GM23248 (cell line): ENCODE results near the gene FZD4. TPM values are rescaled to one million over a fixed set of nuclear protein-coding genes. Genes with fewer than 3 reads are reported as not detected.

Experiments used
- DNase-seq: peaks from one replicate; pipeline ENCODE4 v3.0.0-alpha.2; 2015
- H2AFZ ChIP-seq: fragments of 200-600 bp; sonication (generic); 2 replicates; pipeline ENCODE4 v1.6.1; 2016; ENCODE audit warnings: antibody characterized with exemption
- H3F3A ChIP-seq: fragments of 200-600 bp; sonication (generic); 2 replicates; pipeline ENCODE4 v1.6.1; 2016; ENCODE audit warnings: mild to moderate bottlenecking, antibody characterized with exemption, mixed run types; ENCODE audit not compliant: insufficient read depth
- H3K27ac ChIP-seq: fragments of 200-600 bp; sonication (generic); 2 replicates; pipeline ENCODE4 v1.5.1; 2016; ENCODE audit warnings: mild to moderate bottlenecking
- H3K27me3 ChIP-seq: fragments of 200-600 bp; sonication (generic); replicated peaks from 2 replicates; pipeline ENCODE4 v1.6.1; 2016; ENCODE audit warnings: mild to moderate bottlenecking; ENCODE audit not compliant: insufficient read depth
- H3K36me3 ChIP-seq: fragments of 200-600 bp; sonication (generic); 2 replicates; pipeline ENCODE4 v1.6.1; 2016; ENCODE audit warnings: low read depth, mild to moderate bottlenecking
- H3K4me1 ChIP-seq: fragments of 200-600 bp; sonication (generic); 2 replicates; pipeline ENCODE4 v1.6.1; 2016; ENCODE audit warnings: mild to moderate bottlenecking; ENCODE audit not compliant: insufficient read depth
- H3K4me2 ChIP-seq: fragments of 200-600 bp; sonication (generic); one replicate; pipeline ENCODE4 v1.6.1; 2016; ENCODE audit warnings: mild to moderate bottlenecking; ENCODE audit not compliant: unreplicated experiment
- H3K4me3 ChIP-seq: fragments of 200-600 bp; sonication (generic); 2 replicates; pipeline ENCODE4 v1.5.1; 2016; ENCODE audit warnings: mild to moderate bottlenecking
- H3K79me2 ChIP-seq: fragments of 200-600 bp; sonication (generic); 2 replicates; pipeline ENCODE4 v1.6.1; 2016; ENCODE audit warnings: mild to moderate bottlenecking; ENCODE audit not compliant: insufficient read depth
- H3K9ac ChIP-seq: fragments of 200-600 bp; sonication (generic); 2 replicates; pipeline ENCODE4 v1.6.1; 2016; ENCODE audit warnings: mild to moderate bottlenecking
- H3K9me2 ChIP-seq: fragments of 200-600 bp; sonication (generic); 2 replicates; pipeline ENCODE4 v1.6.1; 2016; ENCODE audit warnings: mixed run types, mild to moderate bottlenecking, moderate library complexity; ENCODE audit not compliant: insufficient read depth
- H3K9me3 ChIP-seq: fragments of 200-600 bp; sonication (generic); one replicate; pipeline ENCODE4 v1.6.1; 2017; ENCODE audit warnings: low read depth
- H4K20me1 ChIP-seq: fragments of 200-600 bp; sonication (generic); 2 replicates; pipeline ENCODE4 v1.6.0; 2016; ENCODE audit not compliant: insufficient read depth
- EZH2 ChIP-seq: fragments of 200-600 bp; sonication (generic); IDR thresholded peaks from 2 replicates; pipeline ENCODE4 v1.6.1; 2018; ENCODE audit warnings: antibody characterized with exemption, mild to moderate bottlenecking; ENCODE audit not compliant: insufficient read depth, poor library complexity, severe bottlenecking
- EZH2phosphoT487 ChIP-seq: fragments of 200-600 bp; sonication (generic); IDR thresholded peaks from 2 replicates; pipeline ENCODE4 v1.6.1; 2018; ENCODE audit warnings: antibody characterized with exemption, moderate library complexity, mild to moderate bottlenecking, low read depth; ENCODE audit not compliant: insufficient read depth
- WGBS, 2 experiments: methylation state at CpG; one replicate each; pipeline ENCODE4 v1.1.6; 2015 to 2017; ENCODE audit warnings: low lambda C conversion rate in 2 of 2, low coverage in 1 of 2; ENCODE audit errors: missing lambda C conversion rate in 2 of 2; 5-methylcytosine and 5-hydroxymethylcytosine counted together
- in situ Hi-C: fragments of 300-500 bp; cut with MboI; formaldehyde crosslinking; loops from 2 replicates; pipeline ENCODE4 v1.15.0; 2020
- polyA plus RNA-seq: library from polyadenylated mRNA; unstranded; fragments of >200 nt; fragmentation: Nextera tagmentation; extraction: Ambion mirVana; gene quantifications from 2 replicates; pipeline ENCODE4 v1.2.1, GENCODE V29; 2016
- total RNA-seq: library from RNA; depleted of rRNA; stranded (reverse); fragments of >200 nt; shearing (Covaris generic); gene quantifications from 2 replicates; pipeline ENCODE4 v1.2.3, GENCODE V29; 2014

Gene FZD4
- total and polyA plus RNA-seq, 2 experiments from 2014 or later = 8.3 to 21.3 TPM

- H3K9ac ChIP-seq = peak overlapping the region; percentile 78; the same call in 1 of the 2 replicates
- H3K79me2 ChIP-seq = peaks cover 47% of the 10 kb centered on the region
- H3K4me3 ChIP-seq = peak overlapping the region; percentile 90
- no peak for DNase-seq
- peaks cover 41% of the 10 kb centered on the region for H3F3A ChIP-seq
- 69 to 75% methylated on average over 8 of the region's 8 CpGs for WGBS, 2 experiments
- peak overlapping the region; percentile 50 for H3K27ac ChIP-seq
- H3K4me1 ChIP-seq = peaks cover 53% of the 10 kb centered on the region
- H2AFZ ChIP-seq = peak overlapping the region; percentile 19; the same call in 1 of the 2 replicates
- peaks cover 6% of the 10 kb centered on the region; the same call in 1 of the 2 replicates for H3K36me3 ChIP-seq
- no peaks in the 10 kb centered on the region for H3K27me3 ChIP-seq
- peak overlapping the region; percentile 86 for H3K4me2 ChIP-seq
- TF ChIP-seq EZH2 (no peak), EZH2phosphoT487 (no peak)
- in situ Hi-C loops = no loop called here
- no peaks in the 10 kb centered on the region for H3K9me3 ChIP-seq
- H3K9me2 ChIP-seq = no peaks in the 10 kb centered on the region
- no peaks in the 10 kb centered on the region for H4K20me1 ChIP-seq
These were observed 2.8 kb downstream of the FZD4 start for GRCh38 chr11:86952221-86952875.

DNA sequence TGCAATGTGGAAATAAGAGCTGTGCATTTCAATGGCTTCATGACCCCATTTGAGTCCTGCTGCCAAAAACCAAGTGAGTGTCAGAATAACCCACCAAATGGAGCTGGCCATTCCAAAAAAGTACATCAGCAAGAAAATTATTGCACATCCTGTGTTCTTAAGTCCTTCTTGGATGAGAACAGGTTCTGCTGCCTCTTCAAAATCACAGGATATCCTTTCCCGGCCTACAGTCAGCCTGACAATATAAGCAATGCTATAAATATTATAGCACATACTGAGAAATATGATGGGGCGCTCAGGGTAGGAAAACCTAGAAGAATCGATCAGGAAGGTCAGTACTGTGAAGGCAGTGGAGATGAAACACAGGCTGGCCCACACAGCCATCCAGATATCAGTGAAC lies 3.5 kb downstream of the FZD4 start:
- Histone ChIP-seq H3K27me3 (no peaks in the 10 kb centered on the region), H3K36me3 (peaks cover 6% of the 10 kb centered on the region; the same call in 1 of the 2 replicates), H3K4me2 (no peak overlapping the region), H2AFZ (no peak overlapping the region), H3K9ac (no peak overlapping the region), H3K9me3 (no peaks in the 10 kb centered on the region), H3K4me3 (no peak overlapping the region), H3K79me2 (peaks cover 54% of the 10 kb centered on the region), H3K9me2 (no peaks in the 10 kb centered on the region), H3F3A (peaks cover 43% of the 10 kb centered on the region), H4K20me1 (no peaks in the 10 kb centered on the region), H3K27ac (no peak overlapping the region), H3K4me1 (peaks cover 56% of the 10 kb centered on the region)
- no peak for DNase-seq
- TF ChIP-seq EZH2 (no peak), EZH2phosphoT487 (no peak)
- 98 to 100% methylated on average over 3 of the region's 3 CpGs for WGBS, 2 experiments
- in situ Hi-C loops = no loop called here

DNA sequence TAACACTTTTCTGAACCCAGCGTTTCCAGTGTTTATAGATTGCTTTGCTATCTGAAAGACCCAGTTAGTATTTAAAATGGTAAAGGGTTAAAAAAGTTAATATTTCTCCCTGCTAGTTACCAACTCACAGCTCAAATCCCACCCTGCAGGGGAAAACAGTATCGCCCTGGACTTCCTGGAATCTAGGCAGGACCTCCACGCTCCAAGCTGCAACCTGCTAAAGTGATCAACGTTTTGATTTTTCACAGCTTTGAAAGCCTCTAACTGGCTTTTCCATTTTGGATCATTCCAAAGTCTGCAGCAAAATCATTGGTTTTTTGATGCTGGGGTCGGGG lies 4.6 kb downstream of the FZD4 start:
- Histone ChIP-seq H3K79me2 (peaks cover 64% of the 10 kb centered on the region), H2AFZ (peak overlapping the region; percentile 12; the same call in 1 of the 2 replicates), H3F3A (peaks cover 43% of the 10 kb centered on the region), H3K9me2 (no peaks in the 10 kb centered on the region), H3K9ac (peak overlapping the region; percentile 54), H3K27me3 (no peaks in the 10 kb centered on the region), H3K9me3 (no peaks in the 10 kb centered on the region), H3K36me3 (peaks cover 6% of the 10 kb centered on the region; the same call in 1 of the 2 replicates), H3K4me1 (peaks cover 56% of the 10 kb centered on the region), H3K4me3 (peak overlapping the region; percentile 46), H3K4me2 (peak overlapping the region; percentile 56), H4K20me1 (no peaks in the 10 kb centered on the region), H3K27ac (peak overlapping the region; percentile 71)
- in situ Hi-C loops = no loop called here
- WGBS, 2 experiments = 52% methylated on average over 5 of the region's 5 CpGs
- TF ChIP-seq EZH2phosphoT487 (no peak), EZH2 (no peak)
- no peak for DNase-seq

DNA sequence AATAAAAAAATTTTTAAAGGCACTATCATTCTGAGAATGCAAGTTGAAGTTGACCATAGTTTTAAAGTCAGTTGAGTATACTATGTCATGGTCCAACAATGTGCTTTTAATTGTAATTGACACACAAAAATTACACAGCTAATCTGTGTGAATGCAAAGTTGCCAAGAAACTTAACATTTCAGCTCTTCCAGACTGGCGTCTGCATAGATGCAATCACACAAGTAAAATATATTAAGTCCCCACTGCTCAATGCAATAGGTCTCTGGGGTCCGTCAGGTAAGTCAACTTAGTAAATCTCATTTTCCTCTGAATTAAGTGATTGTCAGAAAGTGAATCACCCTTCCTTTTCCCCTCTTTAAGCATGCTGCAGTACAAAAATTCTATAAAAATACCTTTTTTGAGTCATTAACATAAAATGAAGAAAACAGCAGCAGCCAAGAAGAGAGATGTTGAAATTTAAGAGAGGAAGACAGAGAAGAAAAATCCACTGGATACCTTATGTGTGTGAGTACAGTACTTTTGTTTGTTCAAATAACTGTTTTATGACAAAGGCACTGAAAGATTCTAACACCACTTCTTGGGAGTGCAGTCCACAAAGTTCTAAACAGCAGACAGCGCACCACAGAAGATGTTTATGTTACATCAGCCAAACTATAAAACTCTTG lies 5.1 kb downstream of the FZD4 start:
- Histone ChIP-seq H3K9me2 (no peaks in the 10 kb centered on the region), H3K9me3 (no peaks in the 10 kb centered on the region), H3K9ac (peak overlapping the region; percentile 54), H3K36me3 (peaks cover 6% of the 10 kb centered on the region; the same call in 1 of the 2 replicates), H2AFZ (peak overlapping the region; percentile 12; the same call in 1 of the 2 replicates), H3K79me2 (peaks cover 67% of the 10 kb centered on the region), H4K20me1 (no peaks in the 10 kb centered on the region), H3K4me1 (peaks cover 56% of the 10 kb centered on the region), H3K4me3 (peak overlapping the region; percentile 46), H3K4me2 (peak overlapping the region; percentile 56), H3K27me3 (no peaks in the 10 kb centered on the region), H3K27ac (peak overlapping the region; percentile 71), H3F3A (peaks cover 43% of the 10 kb centered on the region)
- 15% methylated on average over 3 of the region's 3 CpGs for WGBS, 2 experiments
- in situ Hi-C loops = no loop called here
- peak; percentile 66 for DNase-seq
- no peak for TF ChIP-seq EZH2
- TF ChIP-seq EZH2phosphoT487 = no peak
